Jurkat, Clone E6-1 (cell line): Measurements from ENCODE around the gene OOEP.

ENCODE experiments used
- DNase-seq: peaks from one replicate; pipeline ENCODE4 v3.0.0-alpha.2; 2011; ENCODE audit warnings: low read depth, low spot score
- H3K4me3 ChIP-seq: 2 replicates; pipeline ENCODE4 v1.5.1; 2011; ENCODE audit warnings: mild to moderate bottlenecking, low read length, control low read depth, moderate library complexity

OOEP gene

GRCh38 chr6:73369157-73369556 lies 540 bp downstream of the OOEP start:
- H3K4me3 ChIP-seq, result no peak overlapping the region
- no peak for DNase-seq

GRCh38 chr6:73368675-73369074 lies 1.0 kb downstream of the OOEP start:
- no peak overlapping the region for H3K4me3 ChIP-seq
- DNase-seq, result no peak

DNA sequence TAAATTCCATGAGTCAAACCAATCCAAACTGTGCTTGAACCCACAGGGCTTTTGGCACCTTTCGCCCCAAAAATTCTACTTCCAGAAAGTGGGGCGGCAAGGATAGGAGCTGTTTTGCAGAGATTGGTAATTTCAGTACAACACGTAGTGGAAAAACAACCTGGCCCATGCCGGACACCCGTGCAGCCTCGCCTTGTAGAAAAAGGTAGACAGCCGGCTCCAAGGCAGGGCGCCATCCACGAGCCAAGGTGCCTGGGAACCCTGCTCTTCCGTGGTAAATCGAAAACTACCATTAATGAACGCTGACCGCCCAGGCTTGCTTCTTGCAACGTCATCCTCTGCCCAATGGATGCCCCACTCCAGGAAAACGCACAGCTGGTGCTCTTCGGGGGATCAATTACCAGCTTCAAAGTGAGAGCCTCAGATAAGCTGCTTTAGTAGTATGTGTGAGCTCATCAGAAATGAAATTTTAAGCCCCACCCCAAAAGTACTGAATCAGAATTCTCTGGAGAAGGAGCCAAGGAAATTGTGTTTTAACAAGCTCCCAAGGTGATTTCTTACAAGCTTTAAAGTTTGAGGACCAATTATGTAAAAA lies 1.8 kb downstream of the OOEP start:
- DNase-seq, result no peak
- no peak overlapping the region for H3K4me3 ChIP-seq

GRCh38 chr6:73364549-73364948 lies 5.1 kb downstream of the OOEP start:
- DNase-seq, result no peak
- H3K4me3 ChIP-seq, result no peak overlapping the region

DNA sequence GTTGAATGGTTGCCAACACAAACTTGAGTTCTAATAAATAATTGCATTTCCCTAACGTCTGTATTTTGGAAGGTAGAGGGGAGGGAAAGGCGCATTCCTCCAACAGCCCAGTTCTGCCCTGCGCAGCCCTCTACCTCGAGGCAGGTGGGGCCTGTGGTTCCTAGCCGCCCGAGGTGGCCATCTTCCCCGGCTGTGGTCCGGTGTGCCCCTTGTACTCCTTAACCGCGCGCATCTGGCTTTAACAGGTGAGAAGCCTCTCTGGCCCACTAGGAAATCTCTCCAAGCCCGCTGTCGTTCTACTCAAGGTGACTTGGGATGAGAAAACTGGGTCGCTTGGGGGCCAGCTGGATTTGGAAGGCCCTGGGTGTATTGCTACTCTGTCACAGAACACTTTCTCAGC lies 5.6 kb downstream of the OOEP start:
- no peak overlapping the region for H3K4me3 ChIP-seq

GRCh38 chr6:73363537-73363875 lies 6.2 kb downstream of the OOEP start:
- no peak overlapping the region for H3K4me3 ChIP-seq
- DNase-seq, result no peak

More for the DNA sequence above, 5.6 kb downstream of the OOEP start:
- no peak for DNase-seq

DNA sequence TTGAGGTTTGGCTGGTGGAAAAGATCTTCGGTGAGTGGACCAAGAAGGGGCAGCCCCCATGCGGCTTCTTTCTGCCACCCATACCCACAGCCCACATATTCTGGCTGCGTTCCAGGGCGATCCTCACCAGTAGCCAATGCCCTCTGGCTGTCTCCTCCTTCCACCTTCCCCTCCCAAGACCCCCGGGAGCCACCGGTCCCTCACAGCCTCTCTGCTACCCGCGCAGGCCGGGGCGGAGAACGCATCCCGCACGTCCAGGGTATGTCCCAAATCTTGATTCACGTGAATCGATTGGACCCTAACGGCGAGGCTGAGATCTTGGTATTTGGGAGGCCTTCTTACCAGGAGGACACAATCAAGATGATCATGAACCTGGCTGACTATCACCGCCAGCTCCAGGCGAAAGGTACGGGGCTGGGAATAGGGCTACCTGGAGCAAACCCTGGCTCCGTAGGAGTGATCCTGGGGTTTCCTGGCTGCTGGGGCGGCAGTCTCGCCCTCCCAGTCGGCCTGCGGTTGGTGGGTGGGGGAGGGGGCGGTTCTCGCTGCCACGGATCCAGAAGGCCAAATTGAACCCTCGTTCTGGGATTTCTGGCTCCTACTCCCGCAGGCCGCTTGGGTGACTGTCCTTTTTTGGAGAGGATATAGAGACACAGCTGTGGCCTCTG lies 6.7 kb downstream of the OOEP start:
- no peak for DNase-seq
- H3K4me3 ChIP-seq, result no peak overlapping the region

- H3K4me3 ChIP-seq, result no peak within 1 kb of the TSS
- DNase-seq, result no peak
Observed at GRCh38 chr6:73362358-73362757, 7.3 kb downstream of the OOEP start, which contains the start of gene KHDC3L. Gene KHDC3L (plus strand): TSS chr6:73362658. CDS start chr6:73362730, 72 bp downstream.

- H3K4me3 ChIP-seq, result no peak within 1 kb of the TSS
- no peak for DNase-seq
Observed at GRCh38 chr6:73353636-73354593, 15.8 kb downstream of the OOEP start, which contains the start of gene DPPA5. Gene DPPA5 (minus strand): TSS chr6:73354276. CDS start chr6:73354225, 51 bp downstream.

GRCh38 chr6:73349311-73349710 lies 20.4 kb downstream of the OOEP start:
- H3K4me3 ChIP-seq, result no peak overlapping the region
- DNase-seq, result no peak

DNA sequence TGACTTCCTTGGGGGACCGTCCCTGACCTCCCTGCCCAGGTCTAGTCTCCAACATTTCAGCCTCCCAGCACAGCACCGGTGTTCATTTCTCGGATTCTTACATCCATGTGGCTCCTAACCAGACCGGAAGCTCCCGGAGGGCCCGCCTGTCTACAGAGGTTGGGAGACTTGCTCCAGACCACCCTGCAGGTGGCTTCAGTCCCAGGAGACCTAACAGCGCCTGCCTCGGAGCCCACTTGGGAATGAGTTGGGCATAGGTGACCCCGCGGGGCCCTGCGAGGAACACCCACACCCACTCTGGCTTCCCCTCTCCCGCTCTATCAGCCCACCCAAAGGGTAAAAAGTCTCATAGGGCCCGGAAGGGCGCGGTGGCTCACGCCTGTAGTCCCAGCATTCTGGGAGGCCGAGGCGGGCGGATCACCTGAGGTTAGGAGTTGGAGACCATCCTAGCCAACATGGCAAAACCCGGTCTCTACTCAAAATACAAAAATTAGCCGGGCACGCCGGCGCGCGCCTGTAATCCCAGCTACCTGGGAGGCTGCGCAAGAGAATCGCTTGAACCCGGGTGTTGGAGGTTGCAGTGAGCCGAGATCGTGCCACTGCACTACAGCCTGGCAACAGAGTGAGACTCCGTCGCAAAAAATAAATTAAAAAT lies 21.0 kb downstream of the OOEP start:
- H3K4me3 ChIP-seq, result no peak overlapping the region
- no peak for DNase-seq

DNA sequence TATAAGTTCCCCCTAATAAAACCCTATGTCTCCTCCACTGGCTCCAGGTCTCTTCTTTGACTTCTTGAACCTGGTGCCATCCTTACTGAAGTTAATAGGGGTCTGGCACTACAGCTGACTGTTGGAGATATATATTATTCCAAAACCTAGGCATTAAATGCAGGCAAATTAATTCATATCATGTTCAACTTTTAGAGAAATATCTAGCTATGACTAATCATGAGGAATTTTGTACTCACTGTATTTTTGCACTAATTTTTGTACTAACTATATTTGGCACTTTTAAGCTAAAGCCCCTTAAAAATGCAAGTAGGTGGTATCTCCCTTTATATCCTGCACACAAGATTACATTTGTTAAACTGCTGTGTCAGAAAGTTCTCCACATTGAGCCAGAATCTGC lies 26.5 kb downstream of the OOEP start:
- DNase-seq, result no peak
- no peak overlapping the region for H3K4me3 ChIP-seq

DNA sequence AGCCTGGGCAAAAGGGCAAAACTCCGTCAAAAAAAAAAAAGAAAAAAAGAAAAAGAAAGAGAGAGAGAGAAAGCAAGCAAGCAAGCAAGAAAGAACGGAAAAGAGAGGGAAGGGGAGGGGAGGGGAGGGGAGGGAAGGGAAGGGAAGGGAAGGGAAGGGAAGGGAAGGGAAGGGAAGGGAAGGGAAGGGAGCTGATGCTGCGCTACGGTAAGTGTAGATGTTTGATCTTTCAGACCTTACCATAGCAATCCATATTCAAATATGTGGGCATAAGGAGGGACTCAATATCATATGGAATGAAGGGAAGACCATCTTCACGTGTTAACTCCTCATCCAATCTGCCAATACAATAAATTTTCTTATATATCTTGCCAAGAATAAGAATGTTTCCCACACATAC lies 27.5 kb downstream of the OOEP start:
- no peak overlapping the region for H3K4me3 ChIP-seq
- DNase-seq, result no peak

- H3K4me3 ChIP-seq, result no peak overlapping the region
- no peak for DNase-seq
Observed at GRCh38 chr6:73341335-73341734, 28.4 kb downstream of the OOEP start.

DNA sequence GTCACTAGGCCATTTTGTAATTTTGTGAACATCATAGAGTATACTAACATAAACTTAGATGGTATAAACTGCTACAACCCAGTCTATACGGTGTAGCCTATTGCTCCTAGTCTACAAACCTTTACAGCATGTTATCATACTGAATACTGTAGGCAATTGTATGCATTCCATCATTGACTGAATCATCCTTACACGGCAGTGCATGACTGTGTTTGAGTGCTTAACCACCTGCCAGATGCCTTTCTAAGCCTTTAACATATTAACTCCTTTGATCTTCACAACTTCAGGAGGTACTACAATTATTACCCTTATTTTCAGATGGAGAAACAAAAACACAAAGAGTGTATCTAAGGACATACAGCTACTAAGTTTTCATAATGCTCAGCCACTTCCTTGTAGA lies 29.6 kb downstream of the OOEP start:
- H3K4me3 ChIP-seq, result no peak overlapping the region
- DNase-seq, result no peak

DNA sequence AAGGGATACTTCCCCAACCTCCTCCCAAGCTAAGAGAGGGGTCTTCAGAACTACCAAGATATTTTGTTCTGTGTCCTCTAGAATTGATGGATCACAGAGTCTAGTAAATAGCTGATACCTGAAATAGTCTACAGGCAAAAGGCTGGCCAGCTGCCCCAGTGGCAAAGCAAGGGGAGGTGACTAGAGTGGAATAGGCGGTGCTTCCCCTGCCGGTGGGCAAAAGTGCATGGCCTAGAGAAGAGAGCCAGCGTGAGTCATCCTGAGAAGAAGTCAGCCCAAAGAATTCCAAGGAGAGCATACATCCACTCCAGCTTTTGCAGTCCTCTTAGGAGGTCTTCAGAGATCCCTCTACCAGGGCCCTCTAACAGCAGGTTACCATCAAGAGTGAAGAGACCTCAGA lies 30.4 kb downstream of the OOEP start:
- H3K4me3 ChIP-seq, result no peak overlapping the region
- no peak for DNase-seq

- DNase-seq, result no peak
- H3K4me3 ChIP-seq, result no peak overlapping the region
Observed at GRCh38 chr6:73329201-73329600, 40.5 kb downstream of the OOEP start.

DNA sequence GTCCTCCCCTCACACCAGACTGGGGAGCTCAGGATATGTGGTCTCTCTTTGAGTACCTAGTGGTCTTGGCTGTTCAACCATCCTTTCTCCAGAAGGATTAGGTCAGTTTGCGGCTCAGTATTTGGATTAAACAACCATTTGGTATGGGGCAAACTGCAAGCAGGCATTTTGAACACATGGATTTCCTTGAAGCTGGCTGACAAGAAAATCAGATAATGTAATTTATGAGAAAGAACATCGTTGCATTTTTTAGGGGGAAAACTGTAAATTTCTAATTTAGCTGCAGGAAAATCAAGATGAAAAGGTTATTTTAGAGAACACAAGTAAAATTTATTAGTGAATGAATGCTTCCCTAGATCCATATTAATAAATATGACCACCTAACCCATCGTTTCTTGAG lies 40.9 kb downstream of the OOEP start:
- no peak overlapping the region for H3K4me3 ChIP-seq

DNA sequence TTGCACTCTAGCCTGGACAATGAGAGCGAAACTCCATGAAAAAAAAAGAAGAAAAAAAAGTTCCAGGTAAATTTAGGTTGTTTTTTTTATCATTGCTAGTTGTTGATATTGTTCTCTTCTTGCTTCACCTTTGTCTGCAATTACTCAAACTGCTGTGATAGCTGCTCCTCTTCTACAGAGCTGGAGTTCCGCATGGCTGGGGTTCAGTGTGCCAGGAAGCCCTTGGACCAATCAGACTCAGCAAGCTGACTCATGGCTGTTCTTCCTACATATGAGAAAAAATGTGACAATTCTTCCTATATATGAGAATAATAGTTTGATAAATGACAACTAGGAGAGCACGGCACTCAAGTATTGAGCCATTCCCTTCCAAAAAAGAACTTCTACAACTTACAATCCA lies 44.0 kb downstream of the OOEP start:
- no peak for DNase-seq
- no peak overlapping the region for H3K4me3 ChIP-seq

More for the DNA sequence above, 40.9 kb downstream of the OOEP start:
- no peak for DNase-seq

DNA sequence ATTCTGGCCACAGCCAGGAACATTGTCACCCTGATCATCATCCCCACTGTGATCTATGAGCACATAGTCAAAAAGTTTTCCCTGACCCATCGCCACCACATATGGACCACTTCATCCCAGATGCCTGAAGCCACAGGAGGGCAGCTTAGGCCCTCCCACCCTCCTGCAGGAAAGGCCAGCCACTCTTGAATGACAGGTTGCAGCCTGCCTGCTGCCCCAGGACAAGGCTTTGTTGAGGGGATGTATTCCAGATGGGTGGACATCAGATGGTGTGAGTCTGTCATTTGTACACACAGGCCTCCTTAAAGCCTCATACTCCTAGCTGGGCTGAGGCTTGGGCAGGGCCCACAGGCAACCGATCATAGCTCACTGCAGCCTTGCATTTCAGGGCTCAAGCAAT lies 46.4 kb downstream of the OOEP start:
- DNase-seq, result no peak

More for the DNA sequence above, 46.4 kb downstream of the OOEP start:
- no peak overlapping the region for H3K4me3 ChIP-seq
